ENCODE data around the gene PRPF6.

PRPF6 gene

DNA sequence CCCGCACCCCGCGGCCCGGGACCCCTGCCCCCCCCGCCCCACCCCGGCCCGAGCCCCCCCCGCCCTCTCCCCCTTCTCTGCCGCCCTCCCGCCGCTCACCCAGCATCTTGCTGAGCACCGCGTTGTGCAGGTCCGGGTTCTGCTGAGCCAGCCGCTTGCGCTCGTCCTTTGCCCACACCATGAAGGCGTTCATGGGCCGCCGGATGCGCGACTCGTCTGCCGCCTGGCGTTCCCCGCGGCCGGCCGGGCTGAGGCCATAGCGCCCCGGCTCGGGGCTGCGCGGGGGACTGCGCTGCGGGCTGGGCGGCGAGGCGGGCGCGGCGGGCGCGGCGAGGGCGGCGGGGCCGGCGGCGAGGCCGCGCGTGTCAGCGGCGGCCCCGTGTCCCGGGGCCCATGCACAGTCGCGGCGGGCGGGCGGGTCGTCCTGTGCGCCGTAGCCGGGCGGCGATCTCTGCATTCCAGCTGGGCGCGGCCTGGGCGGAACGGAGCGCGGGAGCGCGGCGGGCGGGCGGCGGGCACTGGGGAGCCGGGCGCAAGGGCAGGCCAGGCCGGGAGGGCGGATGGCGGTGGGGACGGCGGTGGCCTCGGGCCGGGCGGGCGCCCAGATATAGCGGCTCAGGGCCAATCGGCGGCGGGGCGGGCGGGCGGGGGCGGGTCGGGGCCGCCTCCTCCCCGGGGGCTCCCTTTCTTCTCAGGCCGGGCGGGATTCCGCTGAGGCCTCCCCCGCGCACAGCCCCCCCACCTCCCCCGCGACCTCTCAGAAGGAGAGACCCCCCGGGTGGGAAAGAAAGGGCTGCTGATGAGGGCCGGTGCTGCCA lies 68.3 kb downstream of the PRPF6 start, which contains the start of gene SOX18:
Gene SOX18, minus strand, starts transcription at position 580 of the 818 bp plus-strand sequence. Its CDS starts 123 bp downstream, at position 457.
- DNase-seq (ENCODE audit: low read depth in 2 of 2) = no peak

DNA sequence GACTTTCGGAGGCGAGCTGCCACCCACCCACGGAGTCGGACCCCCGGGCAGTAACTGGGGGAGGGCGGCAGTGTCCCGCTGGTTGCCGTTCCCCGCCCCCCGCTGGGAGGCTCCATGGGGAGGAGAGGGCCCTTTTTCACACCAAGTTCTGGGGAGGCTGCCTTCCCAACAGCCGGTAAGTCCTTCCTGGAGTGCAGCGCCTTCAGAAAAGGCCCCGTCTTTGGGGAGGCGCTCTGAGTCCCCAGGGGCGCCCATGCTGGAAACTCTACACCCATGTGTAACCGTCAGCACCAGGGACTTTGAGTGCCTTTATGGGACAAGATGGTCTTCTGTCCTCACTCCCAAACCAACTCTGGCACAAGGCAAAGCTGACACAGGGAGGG lies 68.9 kb downstream of the PRPF6 start:
- no peak for DNase-seq (ENCODE audit: low read depth in 2 of 2)

DNA sequence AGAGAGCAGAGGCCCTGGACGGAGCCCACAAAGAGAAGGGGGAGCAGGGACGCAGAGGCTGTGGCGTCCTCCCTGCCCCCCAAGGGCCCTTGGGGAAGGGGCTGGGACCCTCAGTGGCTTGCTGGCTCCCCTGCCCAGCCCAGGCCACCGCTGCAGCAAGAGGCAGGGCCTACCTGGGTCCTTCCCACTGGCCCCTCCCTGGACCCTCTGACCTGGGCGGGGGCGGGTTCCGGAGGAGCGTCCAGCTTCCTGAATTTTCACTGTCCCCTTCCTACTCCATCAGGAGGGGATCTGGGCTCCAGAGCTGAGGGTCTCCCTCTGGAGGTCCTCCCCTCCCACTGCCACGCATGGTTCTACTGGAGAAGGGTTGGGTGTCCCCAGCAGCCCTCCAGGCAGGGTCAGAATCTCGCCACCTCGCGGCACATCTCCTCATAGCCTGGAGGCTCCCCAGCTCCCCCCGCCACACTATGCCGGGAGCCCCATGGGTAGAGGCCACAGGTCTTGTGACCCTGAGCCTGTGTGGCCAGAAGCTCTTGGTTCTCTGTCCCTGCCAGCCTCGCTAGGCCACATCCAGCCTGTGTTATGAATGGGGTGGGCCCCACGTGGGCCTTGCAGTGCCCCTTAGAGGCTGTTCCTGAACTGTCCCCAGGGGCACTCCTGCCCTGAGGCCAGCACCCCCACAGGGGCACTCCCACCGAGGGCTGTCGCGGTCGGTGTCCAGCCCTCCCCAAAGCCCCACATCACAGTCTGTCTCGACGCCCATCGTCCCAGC lies 69.5 kb downstream of the PRPF6 start:
- no peak for DNase-seq (ENCODE audit: low read depth in 2 of 2)

DNA sequence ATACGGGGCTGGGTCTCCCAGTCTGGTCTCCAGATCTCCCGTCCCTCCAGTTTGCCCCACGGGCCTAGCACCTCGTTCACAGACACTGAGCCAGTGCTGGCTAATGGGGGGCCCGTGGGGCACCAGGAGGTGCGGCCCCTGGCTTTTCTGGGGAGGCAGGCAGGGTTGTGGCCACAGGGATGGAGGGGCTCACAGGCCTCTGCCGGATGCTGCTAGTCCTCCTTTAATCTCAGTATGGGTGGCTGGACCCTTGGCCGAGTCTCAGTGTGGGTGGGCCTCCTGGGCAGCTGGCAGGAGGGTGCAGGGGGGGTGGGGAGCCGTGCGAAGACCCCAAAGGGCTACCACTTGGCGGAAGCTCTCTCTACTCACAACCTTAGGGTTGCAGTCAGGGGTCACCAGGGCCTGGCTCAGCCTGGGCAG lies 70.1 kb downstream of the PRPF6 start:
- DNase-seq (ENCODE audit: low read depth in 2 of 2) = no peak

DNA sequence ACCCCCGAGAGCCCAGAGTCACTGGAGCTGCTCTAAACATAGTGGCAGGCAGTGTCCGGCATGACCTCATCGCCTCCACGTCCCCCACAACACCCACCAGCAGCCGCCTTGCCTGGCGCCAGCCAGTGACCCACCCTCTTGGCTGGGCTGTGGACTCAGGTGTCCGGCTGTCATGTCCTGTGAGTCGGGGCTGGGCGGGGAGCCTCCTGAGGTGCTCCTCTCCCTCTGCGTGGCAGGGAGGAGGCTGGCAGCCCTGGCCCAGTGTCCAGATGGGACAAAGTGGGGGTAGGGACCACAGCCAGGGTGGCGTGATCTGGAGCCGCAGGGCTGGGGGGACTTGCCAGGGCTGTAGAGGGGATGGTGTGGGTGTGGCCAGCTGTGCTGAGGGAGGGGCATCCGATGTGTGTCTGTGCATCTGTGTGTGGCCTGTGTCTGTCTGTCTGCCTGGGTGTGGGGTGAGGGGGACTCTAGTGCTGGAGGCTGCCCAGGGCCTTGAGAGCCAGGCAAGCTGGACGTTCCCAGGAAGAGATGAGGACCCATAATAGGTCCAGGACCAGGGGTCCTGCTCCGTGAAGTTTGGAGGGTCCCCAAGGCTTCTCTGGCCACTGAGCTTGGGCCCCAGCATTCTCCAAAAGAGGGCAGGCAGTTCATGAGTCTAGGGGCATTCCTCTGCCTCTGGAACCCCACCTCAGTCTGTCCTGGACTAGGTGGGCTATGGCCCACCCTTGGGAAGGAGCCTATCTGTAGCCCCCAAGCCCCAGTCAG lies 70.8 kb downstream of the PRPF6 start:
- DNase-seq (ENCODE audit: low read depth in 2 of 2) = no peak

DNA sequence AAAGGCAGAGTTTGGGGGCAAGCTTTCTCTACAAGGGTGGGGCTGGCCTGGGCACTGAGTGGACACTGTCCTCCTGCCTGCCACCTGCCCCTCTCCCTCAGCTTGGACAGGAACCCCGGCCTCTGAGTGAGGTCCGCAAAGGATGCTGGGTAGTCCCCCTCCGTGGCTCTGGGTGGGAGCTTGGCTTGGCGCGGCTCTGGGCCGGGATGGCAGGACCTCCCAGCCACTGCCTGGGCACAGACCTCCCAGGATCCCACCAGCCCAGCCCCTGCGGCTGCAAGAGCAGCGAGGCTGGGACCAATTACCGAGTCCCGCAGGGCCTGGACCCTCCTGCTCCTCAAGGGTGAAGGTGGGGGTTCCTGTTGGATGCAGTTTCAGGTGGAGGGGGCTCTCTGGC lies 71.4 kb downstream of the PRPF6 start:
- no peak for DNase-seq (ENCODE audit: low read depth in 2 of 2)

DNA sequence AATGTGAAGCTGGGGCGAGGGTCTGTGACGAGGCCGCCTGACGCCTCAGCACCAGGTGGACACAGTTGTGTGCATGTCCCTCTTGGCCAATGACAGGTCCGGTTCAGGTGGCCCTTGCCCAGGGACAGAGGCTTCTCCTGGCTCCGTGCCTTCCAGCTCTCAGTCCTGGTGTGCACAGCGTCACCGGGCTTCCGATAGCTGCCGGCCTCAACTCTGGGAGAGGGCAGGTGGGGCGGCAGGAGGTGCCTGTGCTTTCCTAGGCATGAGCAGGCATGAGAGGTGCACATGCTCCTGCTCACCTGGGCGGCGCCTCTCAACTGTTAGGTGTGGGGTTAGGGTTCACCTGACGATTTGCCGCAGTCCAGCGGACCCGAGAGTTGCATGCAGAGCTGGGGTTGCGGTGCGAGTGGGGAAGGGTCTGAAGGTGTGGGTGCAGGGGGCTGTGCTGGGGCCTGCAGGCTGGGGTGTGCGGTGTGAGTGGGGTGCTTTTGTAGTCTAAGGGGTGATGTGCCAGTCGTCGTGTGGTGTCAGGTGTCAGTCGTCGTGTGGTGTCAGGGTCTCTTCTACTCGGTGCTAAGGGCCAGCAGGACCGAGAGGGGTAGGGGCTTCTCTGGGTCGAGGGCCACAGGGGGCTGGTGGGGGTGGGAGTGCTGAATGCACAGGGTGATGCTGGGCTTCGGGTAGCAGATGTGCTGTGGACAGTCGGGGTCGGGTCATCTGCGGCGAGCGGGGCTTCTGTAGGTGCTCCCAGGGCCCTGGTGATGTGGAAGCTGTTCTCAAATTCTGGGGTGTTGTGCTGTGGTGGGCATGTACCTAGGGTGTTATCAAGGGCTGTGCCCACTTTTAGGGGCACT lies 72.3 kb downstream of the PRPF6 start:
- no peak for DNase-seq (ENCODE audit: low read depth in 2 of 2)

DNA sequence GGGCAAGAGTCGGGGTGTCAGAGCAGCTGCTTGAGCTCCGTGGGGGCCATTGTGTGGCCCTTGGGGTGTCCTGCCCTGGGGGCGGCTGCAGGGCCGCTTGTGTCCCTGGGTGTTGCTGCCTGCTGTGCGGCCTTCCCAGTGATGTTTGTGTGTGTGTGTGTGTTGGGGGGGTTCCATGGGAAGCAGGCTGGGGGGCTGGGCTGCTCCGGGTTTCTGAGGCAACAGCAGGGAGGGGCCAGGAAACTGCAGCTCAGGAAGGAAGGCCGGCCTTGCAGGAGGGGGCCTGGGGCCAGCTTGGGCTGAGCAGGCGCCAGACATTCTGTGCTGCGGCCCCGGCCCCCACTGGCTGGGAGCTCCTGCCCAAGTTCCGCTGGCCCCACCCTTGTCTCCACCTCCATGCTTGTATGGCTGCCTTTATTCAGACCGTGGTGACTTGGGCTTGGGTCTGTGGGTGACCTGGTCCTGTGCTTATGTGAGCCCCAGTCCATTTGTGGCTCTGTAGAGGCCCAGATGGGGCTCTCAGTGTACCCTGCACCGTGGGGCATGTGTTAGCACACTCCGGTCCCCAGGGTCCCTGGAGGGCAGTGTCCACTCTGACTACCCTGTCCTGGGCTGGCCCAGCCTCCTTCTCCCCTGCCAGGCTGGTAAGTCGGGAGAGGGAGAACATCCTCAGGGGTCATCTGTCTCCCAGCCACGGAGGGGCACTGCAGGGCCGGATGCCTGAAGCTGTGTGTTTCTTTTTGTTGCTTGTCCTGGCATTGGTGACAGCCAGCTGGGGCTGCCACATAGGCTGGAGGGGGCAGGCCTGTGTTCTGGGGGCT lies 73.1 kb downstream of the PRPF6 start:
- no peak for DNase-seq (ENCODE audit: low read depth in 2 of 2)

DNA sequence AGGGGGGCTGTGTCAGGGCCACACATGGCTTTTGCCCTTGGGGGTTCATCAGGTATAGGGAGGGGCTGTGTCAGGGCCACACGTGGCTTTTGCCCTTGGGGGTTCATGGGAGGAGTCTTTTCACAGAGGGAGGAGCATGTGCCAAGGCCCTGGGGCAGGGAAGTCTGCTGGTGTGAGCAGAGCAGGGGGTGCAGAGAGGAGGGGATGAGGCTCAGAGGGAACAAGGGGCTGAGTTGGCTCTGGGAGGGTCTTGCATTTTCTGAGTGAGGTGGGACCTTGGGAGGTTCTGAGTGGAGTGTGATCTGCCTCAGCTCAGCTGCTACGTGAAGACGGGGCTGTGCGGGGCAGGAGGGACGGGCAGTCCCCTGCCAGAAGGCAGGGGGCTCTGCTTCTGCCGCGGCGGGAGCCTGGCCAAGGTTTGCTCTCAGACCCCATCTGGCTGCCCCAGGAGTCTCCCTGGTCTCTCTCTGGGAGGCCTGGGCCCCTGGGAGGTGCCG lies 74.5 kb downstream of the PRPF6 start:
- DNase-seq (ENCODE audit: low read depth in 2 of 2) = no peak

DNA sequence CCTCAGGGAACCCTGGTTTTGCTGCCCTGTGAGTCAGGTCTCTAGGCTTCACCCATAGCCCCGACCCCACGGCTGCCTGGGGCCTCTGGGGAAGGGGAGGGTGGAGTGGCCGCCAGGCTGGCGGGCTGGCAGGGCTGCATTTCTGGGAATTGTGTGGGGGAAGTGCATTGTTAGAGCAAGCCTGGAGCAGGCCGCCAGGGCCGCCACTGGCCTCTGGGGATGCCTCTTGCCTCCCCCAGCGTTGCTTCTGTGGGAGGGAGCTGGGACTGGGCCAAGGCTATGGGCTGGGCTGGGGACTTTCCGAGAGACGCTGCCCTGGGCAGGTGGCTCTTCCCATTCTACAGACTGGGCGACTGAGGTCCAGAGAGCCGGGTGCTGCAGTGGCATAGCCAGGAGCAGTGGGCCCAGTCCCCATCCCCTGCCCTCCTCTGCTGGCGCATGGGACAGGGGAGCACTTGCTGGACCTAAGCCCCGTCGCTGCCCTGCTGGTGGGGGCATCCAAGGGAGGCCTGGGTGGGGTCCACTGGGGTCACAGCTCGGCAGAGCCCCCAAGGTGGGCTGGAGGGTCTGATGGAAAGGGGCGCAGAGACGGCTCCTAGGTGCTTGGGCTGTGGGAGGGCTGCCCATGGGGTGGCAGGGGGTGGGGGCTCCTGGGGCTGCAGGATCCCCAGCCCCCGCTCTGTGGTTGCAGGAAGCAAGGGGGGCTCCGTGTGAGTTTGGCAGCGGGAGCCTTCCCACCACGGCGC lies 75.1 kb downstream of the PRPF6 start:
- DNase-seq (ENCODE audit: low read depth in 2 of 2) = no peak

DNA sequence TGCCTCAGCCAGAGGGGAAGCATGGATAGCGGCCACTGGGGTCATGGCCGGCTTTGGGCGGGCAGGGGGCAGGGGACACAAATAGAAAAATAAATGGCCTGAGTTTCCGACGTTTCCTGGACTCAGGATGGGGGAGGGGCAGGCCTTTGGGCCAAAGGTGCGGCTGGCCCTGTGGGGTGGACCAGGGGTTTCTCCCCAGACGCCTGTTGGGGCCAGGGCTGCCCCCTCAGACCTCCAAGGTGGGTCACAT lies 75.6 kb downstream of the PRPF6 start:
- no peak for DNase-seq (ENCODE audit: low read depth in 2 of 2)

DNA sequence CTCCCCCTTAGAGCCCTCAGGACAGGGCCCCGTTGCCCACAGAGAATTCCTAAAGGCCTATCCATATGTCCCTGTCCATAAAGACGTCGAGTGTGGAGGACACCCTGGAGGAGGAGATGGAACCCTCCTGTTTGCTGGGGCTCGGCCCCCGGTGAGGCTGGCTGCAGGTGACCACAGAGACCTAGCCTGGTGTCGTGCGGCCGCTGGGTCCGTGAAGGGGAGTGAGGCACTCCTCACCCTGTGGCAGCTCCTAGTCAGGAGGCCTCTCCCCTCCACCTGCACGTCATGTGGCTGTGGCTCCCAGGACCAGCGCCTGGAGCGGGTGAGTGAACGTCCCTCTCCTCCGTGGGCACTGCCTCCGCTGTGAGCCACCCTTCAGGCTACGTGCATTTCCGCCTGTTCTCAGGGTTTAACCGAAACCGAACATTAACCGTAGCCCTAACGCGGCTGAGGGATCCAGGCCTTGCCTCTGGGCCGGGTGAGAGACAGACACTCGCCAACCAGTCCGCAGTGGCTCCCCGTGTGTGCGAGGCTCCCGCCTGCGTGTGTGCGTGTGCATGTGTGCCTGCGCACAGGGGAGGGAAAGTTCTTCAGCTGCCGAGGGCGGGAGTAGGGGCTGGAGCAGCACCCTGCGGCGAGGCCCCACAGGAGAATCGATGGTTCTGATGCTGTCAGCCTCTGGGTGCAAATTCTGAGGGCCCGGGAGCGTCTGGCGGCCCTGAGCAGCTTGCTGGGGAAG lies 76.1 kb downstream of the PRPF6 start:
- no peak for DNase-seq (ENCODE audit: low read depth in 2 of 2)

DNA sequence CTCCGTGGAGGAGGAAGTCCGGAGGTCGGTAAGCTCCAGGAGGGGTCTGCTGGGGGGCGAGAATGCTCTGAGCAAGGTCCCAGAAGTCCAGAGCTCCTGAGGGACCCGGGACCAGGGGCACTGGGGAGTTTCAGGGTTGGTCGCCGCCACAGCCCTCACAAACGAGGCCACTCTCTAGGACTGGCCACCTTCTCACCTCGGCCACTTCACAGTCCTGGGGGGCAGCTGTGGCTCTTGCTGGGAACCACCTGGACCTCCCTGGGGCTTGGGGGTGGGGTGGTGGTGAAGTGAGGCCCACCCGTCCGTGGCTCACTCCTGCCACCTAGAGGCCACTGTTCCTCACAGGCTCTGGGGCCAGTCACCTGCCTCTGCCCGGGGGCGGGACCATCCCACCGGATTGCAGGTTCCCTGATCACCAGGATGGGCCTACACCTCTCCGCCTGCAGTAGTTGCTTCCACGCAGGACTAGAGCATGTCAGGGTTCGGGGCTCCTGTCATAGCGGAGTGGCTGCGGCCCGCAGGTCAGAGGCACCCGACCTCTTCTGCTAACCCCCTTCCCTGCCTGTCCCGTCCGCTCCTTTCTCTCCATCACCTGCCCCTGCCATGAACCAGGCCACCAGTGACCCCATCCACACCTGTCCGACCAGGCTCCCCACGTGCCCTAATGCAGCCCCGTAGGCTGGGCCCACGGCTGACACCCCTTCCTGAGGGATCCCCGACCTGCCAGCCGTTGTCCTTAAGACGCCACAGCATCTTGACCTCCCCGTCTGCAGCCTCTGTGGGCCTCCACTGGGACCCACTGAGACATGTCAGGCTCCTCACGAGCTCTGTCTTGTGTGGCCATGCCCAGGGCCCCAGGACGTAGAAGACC lies 76.9 kb downstream of the PRPF6 start:
- peak; percentile 82 to 88 for DNase-seq (ENCODE audit: low read depth in 2 of 2)

DNA sequence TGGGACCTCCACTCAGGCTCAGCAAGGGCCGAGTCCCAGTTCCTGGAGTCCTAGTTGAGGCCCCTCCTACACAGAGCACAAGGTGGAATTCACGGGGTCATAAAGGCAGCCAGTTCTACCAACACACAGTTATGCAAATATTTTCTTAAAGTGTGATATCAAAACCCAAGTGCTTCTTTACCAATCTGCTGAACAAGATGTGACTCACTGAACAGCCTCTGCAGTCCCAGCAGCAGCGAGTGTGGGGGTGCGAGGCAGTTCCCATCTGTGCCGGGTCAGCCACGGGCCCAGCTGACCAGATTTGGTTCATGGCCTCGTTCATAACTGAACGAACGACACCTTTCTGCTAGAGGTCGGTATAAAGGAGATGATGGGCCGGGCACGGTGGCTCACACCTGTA lies 77.6 kb downstream of the PRPF6 start:
- no peak for DNase-seq (ENCODE audit: low read depth in 2 of 2)

DNA sequence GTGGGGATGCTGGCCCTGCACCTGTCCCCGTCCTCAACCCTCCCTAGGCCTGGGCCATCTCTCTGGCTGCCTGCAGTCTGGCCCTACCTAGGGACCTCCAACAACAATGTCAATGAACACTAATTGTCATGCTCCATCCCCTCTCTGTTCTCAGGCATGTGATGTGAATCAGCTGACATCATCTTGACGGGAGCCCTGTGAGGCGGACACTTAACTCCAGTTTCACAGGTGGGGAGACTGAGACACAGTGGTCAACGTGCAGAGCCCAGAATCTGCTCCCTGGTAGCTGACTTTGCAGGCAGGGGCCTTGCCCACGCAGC lies 81.3 kb downstream of the PRPF6 start:
- DNase-seq (ENCODE audit: low read depth in 2 of 2) = no peak

DNA sequence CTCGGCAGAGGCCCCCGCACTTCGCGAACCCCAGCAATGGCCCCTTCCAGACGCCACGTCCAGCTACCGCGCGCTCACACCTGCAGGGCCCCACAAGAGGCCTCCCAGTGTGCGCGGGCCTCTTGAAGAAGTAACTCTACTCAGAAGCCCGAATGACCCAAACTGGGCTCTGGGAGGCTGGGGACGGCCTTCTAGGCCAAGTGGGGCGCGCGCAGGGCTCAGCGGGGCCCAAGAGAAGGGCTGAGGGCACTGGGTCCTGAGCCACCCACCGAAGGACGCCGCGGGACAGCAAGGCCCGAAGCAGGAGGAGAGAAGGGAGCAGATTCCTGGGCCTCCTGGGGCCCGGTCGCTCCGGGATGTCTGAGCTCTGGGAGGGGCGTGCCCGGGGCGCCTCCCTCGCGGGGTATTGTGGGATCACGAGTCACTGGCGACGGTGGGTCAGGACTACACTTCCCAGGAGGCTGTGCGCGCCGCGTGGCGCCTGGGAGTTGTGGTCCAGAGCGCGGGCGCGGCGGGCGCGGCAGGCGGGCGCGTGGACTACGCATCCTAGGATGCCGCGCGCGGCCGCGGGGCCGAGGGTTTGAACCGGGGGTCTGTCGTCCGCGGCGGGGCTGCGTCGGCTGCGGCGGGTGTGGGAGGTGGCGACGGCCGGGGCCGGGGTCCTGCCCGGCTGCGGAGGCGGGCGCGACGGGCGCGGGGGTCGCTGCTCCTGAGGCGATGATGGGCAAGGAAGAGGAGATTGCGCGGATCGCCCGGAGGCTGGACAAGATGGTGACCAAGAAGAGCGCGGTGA lies 81.9 kb downstream of the PRPF6 start, which contains the start of gene TCEA2:
Gene TCEA2, plus strand, starts transcription at position 603 of the 793 bp plus-strand sequence. Its CDS starts 115 bp downstream, at position 718.
- DNase-seq (ENCODE audit: low read depth in 2 of 2) = peak; percentile 91 to 94

DNA sequence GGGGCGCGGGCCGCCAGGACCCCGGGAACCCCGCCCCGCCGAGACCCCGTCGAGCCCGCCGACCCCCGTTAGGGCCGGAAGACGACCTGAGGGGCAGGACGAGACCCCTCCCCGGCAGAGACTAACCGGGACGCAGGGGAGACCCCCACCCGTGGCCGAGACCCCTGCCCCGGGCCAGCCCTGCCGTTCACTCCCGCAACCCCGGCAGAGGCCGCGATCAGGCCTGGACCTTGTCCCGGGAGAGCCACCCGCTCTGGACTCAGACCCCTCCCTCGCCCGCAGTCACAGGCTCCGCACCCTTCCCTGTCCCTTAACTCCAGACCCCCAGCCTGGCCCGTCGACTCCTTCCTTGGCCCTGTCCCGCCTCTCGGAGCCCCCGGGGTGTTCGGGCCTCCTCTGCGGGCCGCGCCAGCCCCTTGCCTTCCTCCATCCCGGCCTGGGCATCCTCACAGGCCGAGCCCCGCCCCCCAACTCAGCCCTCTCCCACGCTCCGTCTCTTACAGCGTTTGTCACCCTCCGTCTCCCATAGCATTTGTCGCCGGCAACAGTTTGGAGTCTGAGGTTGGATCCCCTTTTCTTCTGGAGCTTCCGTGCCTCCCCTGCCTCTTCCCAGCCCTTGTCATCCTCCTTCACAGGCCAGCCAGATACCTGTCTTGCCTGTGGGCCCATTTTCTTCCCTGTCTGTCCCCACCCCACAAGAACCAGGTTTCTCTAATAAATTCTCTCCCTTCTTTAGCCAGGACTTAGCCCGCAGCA lies 82.6 kb downstream of the PRPF6 start:
- DNase-seq (ENCODE audit: low read depth in 2 of 2) = no peak
